Stomach (tissue), 9 donors: Measurements from ENCODE around the gene PSME1. TPM values are rescaled to one million over a fixed set of nuclear protein-coding genes. Genes with fewer than 3 reads are reported as not detected.

Experiments used
- DNase-seq, 2 donors: peaks; one replicate each; pipeline versions ENCODE4 v3.0.0 to v3.0.0-alpha.2; 2013 to 2019
- H3K27ac ChIP-seq, 5 donors: fragments of 200-600 bp in 4 of 5; sonication (generic) in 4 of 5; one replicate each; pipeline ENCODE4 v1.5.1; 2013 to 2019; ENCODE audit warnings: mild to moderate bottlenecking in 1 of 5, moderate library complexity in 1 of 5
- H3K27me3 ChIP-seq, 3 donors: fragments of 200-600 bp; sonication (generic); one replicate each; pipeline ENCODE4 v1.5.1; 2017 to 2019; ENCODE audit warnings: mixed run types in 1 of 3
- H3K36me3 ChIP-seq, 4 donors: fragments of 200-600 bp; sonication (generic); 1 replicate in 3 of 4; 2 replicates in 1 of 4; pipeline ENCODE4 v1.5.1; 2016 to 2019
- H3K4me1 ChIP-seq, 4 donors: fragments of 200-600 bp; sonication (generic); one replicate each; pipeline ENCODE4 v1.5.1; 2016 to 2019
- H3K4me3 ChIP-seq, 4 donors: fragments of 200-600 bp; sonication (generic) in 3 of 4; one replicate each; pipeline ENCODE4 v1.5.1; 2016 to 2019; ENCODE audit warnings: mild to moderate bottlenecking in 1 of 4
- H3K9me3 ChIP-seq, 4 donors: fragments of 200-600 bp; sonication (generic); one replicate each; pipeline ENCODE4 v1.5.1; 2016 to 2019
- EP300 ChIP-seq: sonication (generic); formaldehyde crosslinking; IDR thresholded peaks from one replicate; pipeline ENCODE4 v1.6.1; 2017; ENCODE audit warnings: antibody characterized with exemption
- POLR2A ChIP-seq, 4 donors: fragments of 450-650 bp; IDR thresholded peaks; one replicate each; pipeline ENCODE4 v1.6.1; 2016; ENCODE audit warnings: antibody characterized with exemption in 4 of 4, control low read depth in 2 of 4, mild to moderate bottlenecking in 1 of 4, moderate library complexity in 1 of 4
- POLR2AphosphoS5 ChIP-seq, 3 donors: sonication (generic); formaldehyde crosslinking; IDR thresholded peaks; one replicate each; pipeline ENCODE4 v1.6.1; 2016; ENCODE audit warnings: antibody characterized with exemption in 3 of 3
- WGBS, 5 donors: extraction: QIAGEN DNeasy Blood & Tissue Kit in 3 of 5; methylation state at CpG; one replicate each; pipeline versions ENCODE4 v1.1.5 to v1.1.7; 2013 to 2018; 5-methylcytosine and 5-hydroxymethylcytosine counted together
- intact Hi-C: fragments of 100-400 bp; cut with DNase I; formaldehyde crosslinking; loops from one replicate; pipeline ENCODE4 v1.15.1; 2023; ENCODE audit warnings: low total_unique reads
- polyA plus RNA-seq, 3 donors: library from polyadenylated mRNA; stranded (reverse); fragments of 200-250 nt; gene quantifications; one replicate each; pipeline ENCODE4 v1.2.3, GENCODE V29; 2013
- total RNA-seq, 5 donors: library from RNA; depleted of rRNA; stranded (reverse); fragments of >200 nt; gene quantifications; one replicate each; pipeline versions ENCODE4 v1.1.0 to v1.2.3, GENCODE V29; 2014 to 2016
- TF ChIP-seq, protein P1 (sequence below), 7 experiments: fragments of 450-650 bp in 4 of 7; fragments of 200-600 bp in 3 of 7; sonication (generic) in 3 of 7; IDR thresholded peaks; one replicate each; pipeline ENCODE4 v1.5.1; 2016 to 2019; ENCODE audit warnings: antibody characterized with exemption in 7 of 7, control low read depth in 2 of 7, mild to moderate bottlenecking in 1 of 7
- donor health status: healthy with polysubstance abuse.
- donor health status: Bipolar disorder and iron deficiency.
- donor health status: healthy.

Gene PSME1
- total and polyA plus RNA-seq, 8 donors, result 38.5 to 322 (median 114) TPM

DNA sequence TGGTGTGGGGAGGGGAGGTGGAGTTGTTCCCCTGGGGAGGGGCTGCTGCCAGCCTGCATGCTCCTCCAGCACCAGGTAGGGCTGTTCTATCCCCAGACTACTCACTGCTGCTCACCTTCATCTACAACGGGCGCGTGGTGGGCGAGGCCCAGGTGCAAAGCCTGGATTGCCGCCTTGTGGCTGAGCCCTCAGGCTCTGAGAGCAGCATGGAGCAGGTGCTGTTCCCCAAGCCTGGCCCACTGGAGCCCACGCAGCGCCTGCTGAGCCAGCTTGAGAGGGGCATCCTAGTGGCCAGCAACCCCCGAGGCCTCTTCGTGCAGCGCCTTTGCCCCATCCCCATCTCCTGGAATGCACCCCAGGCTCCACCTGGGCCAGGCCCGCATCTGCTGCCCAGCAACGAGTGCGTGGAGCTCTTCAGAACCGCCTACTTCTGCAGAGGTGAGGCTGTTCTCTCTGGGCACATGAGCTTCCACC, 28.6 kb downstream of the PSME1 start:
- H3K27ac ChIP-seq, result no peak overlapping the region
- no peaks in the 10 kb centered on the region for H3K9me3 ChIP-seq
- 77 to 90% (median 86%) methylated on average over 10 to 14 of the region's 14 CpGs for WGBS, 5 donors
- H3K4me3 ChIP-seq, result no peak overlapping the region
- no peaks in the 10 kb centered on the region for H3K27me3 ChIP-seq
- DNase-seq, result no peak
- intact Hi-C loops, result no loop called here
- peaks cover 44 to 83% (median 81%) of the 10 kb centered on the region in 4 donors for H3K36me3 ChIP-seq
- H3K4me1 ChIP-seq, result peaks cover 26 to 70% (median 47%) of the 10 kb centered on the region in 4 donors
- TF ChIP-seq, protein P1, sequence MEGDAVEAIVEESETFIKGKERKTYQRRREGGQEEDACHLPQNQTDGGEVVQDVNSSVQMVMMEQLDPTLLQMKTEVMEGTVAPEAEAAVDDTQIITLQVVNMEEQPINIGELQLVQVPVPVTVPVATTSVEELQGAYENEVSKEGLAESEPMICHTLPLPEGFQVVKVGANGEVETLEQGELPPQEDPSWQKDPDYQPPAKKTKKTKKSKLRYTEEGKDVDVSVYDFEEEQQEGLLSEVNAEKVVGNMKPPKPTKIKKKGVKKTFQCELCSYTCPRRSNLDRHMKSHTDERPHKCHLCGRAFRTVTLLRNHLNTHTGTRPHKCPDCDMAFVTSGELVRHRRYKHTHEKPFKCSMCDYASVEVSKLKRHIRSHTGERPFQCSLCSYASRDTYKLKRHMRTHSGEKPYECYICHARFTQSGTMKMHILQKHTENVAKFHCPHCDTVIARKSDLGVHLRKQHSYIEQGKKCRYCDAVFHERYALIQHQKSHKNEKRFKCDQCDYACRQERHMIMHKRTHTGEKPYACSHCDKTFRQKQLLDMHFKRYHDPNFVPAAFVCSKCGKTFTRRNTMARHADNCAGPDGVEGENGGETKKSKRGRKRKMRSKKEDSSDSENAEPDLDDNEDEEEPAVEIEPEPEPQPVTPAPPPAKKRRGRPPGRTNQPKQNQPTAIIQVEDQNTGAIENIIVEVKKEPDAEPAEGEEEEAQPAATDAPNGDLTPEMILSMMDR (IDR thresholded peaks at IDR 0.05), result no peak
- TF ChIP-seq POLR2A (IDR thresholded peaks at IDR 0.05), result no peak
- no peak for TF ChIP-seq POLR2AphosphoS5 (IDR thresholded peaks at IDR 0.05)
- no peak for TF ChIP-seq EP300

DNA sequence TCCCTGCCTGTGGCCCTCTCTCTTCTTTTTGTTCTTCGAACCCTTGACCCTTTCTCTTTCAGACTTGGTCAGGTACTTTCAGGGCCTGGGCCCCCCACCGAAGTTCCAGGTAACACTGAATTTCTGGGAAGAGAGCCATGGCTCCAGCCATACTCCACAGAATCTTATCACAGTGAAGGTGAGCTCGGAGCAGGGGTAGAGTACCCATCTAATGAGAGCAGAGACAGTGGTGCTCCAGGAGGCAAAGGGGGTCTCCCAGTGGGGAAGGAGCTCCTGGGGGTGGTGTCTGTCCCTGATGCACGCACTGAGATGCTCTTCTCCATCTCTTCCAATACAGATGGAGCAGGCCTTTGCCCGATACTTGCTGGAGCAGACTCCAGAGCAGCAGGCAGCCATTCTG, 29.8 kb downstream of the PSME1 start:
- Histone ChIP-seq H3K9me3 (no peaks in the 10 kb centered on the region), H3K4me3 (no peak overlapping the region), H3K27ac (no peak overlapping the region), H3K36me3 (peaks cover 37 to 79% (median 71%) of the 10 kb centered on the region in 4 donors), H3K4me1 (peaks cover 20 to 68% (median 40%) of the 10 kb centered on the region in 4 donors), H3K27me3 (no peaks in the 10 kb centered on the region)
- TF ChIP-seq POLR2A (IDR thresholded peaks at IDR 0.05) (no peak), EP300 (no peak), POLR2AphosphoS5 (IDR thresholded peaks at IDR 0.05) (no peak)
- TF ChIP-seq, protein P1 (IDR thresholded peaks at IDR 0.05), result no peak
- WGBS, 5 donors, result 75 to 90% (median 80%) methylated on average over 5 of the region's 5 CpGs
- no peak for DNase-seq
- intact Hi-C loops, result no loop called here

DNA sequence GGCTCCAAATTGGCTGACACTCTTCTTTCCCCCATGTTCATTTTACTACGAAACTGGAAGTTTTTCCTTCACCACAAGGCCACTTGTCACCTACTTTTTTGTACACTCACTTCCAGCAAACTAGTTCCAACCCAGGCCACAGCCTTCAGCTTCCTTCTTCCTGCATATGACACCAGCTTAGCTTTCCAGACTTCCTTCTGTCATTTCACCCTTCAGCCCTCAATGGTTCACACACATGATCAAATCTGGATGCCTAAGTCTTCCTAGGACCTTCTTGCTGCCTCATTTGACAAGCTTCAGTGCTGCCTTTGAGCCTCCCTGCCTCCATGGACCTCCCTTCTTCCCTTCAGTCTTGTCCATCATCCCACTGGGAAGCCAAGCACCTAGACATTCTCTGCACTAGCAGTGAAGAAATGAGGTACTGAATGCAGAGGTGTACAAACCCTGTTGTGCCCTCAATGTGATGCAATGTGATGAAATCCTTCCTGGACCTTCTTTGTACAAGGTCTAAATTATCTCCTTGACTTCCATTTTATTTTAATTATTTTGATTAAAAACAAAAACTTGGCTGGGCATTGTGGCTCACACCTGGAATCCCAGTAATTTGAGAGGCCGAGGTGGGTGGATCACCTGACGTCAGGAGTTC, 31.6 kb downstream of the PSME1 start:
- TF ChIP-seq POLR2A (IDR thresholded peaks at IDR 0.05) (no peak), EP300 (no peak), POLR2AphosphoS5 (IDR thresholded peaks at IDR 0.05) (no peak)
- TF ChIP-seq, protein P1 (IDR thresholded peaks at IDR 0.05), result no peak
- Histone ChIP-seq H3K4me1 (peaks cover 8 to 75% (median 44%) of the 10 kb centered on the region in 4 donors), H3K27me3 (no peaks in the 10 kb centered on the region), H3K27ac (peak overlapping the region in 2 of 5 donors; percentile 22 to 44), H3K4me3 (no peak overlapping the region), H3K36me3 (peaks cover 37 to 77% (median 70%) of the 10 kb centered on the region in 4 donors), H3K9me3 (no peaks in the 10 kb centered on the region)
- no peak for DNase-seq
- WGBS, 5 donors, result 80 to 95% (median 89%) methylated on average over 3 of the region's 3 CpGs
- intact Hi-C loops, result no loop called here

DNA sequence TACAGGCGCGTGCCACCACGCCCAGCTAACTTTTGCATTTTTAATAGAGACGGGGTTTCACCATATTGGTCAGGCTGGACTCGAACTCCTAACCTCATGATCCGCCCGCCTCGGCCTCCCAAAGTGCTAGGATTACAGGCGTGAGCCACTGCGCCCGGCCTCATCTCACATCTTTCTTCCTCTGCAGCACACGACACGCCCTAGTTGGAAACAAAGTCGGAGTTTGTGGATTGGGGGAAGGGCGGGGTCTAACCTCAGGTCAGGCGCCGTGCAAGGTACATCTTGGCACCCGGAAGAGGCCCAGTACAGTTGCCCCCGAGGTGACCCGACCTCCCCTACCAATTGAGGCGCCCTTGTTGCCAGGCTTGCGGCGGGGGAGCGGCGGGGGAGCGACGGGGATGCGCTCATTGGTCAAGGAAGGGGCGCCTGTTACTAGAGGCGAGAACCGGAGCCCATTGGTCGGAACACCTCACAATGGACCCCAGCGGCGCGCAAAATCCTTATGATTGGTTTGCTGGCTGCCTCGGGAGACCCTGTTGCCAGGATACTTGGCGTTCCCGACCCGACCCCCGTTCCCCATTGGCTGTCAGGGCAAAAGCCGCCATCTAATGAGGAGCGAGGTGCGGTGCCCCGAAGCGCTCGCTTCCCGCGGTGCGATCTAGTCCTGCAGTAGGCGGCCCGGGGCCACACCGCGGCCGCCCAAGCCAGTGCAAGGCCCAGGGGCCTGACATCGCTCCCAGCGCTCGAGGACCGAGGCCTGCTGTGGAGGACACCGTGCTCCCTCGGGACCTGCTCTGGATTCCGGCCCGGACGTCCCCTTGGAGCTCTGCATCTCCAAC, 35.6 kb downstream of the PSME1 start, which contains the start of gene REC8:
Gene REC8 (plus strand): TSS at position 659 of the 839 bp plus-strand sequence. CDS start 473 bp downstream, outside the sequence.
- H3K27me3 ChIP-seq, result no peaks in the 10 kb centered on the region
- H3K27ac ChIP-seq, result peak within 1 kb of the TSS; percentile 67 to 79 (median 75)
- no peak for TF ChIP-seq EP300
- TF ChIP-seq, protein P1 (IDR thresholded peaks at IDR 0.05), result peak in 1 of 7 experiments; percentile 11
- peak; percentile 6 to 71 (median 49) for TF ChIP-seq POLR2AphosphoS5 (IDR thresholded peaks at IDR 0.05)
- TF ChIP-seq POLR2A (IDR thresholded peaks at IDR 0.05), result peak in 1 of 4 donors; percentile 33
- H3K36me3 ChIP-seq, result peaks cover 5 to 70% (median 64%) of the 10 kb centered on the region in 4 donors
- DNase-seq, result peak; percentile 82 to 98
- H3K4me1 ChIP-seq, result peaks cover 0 to 48% (median 22%) of the 10 kb centered on the region in 4 donors
- peak within 1 kb of the TSS; percentile 46 to 52 (median 48) for H3K4me3 ChIP-seq
- intact Hi-C loops, result no loop called here
- no peaks in the 10 kb centered on the region for H3K9me3 ChIP-seq
- WGBS, 5 donors, result 6 to 17% (median 8%) methylated on average over 41 to 63 of the region's 63 CpGs
